Keratinocyte (primary cell): ENCODE data around the gene GSAP. TPM values are rescaled to one million over a fixed set of nuclear protein-coding genes. Genes with fewer than 3 reads are reported as not detected.

Experiments
- DNase-seq: peaks from one replicate; pipeline ENCODE4 v3.0.0-alpha.2; 2011; ENCODE audit warnings: low read depth, missing footprints, low spot score
- FAIRE-seq: peaks from 2 replicates; lab custom pipeline; 2011; peaks lifted over from hg19 to GRCh38; lab: Jason Lieb, UNC
- H2AFZ ChIP-seq: 2 replicates; pipeline ENCODE4 v1.6.0; 2012; ENCODE audit warnings: low read length, control low read depth, inconsistent platforms; ENCODE audit not compliant: control insufficient read depth
- H3K27ac ChIP-seq: 2 replicates; pipeline ENCODE4 v1.5.1; 2011; ENCODE audit warnings: low read length; ENCODE audit not compliant: control insufficient read depth, insufficient read depth
- H3K27me3 ChIP-seq: 3 replicates; pipeline ENCODE4 v1.6.0; 2011; ENCODE audit warnings: low read length; ENCODE audit not compliant: control insufficient read depth, insufficient read depth; ENCODE audit errors: extremely low read depth
- H3K36me3 ChIP-seq, 2 experiments: 2 replicates in 1 of 2; 3 replicates in 1 of 2; pipeline ENCODE4 v1.5.1; 2011; ENCODE audit warnings: low read length in 2 of 2, mild to moderate bottlenecking in 1 of 2; ENCODE audit not compliant: control insufficient read depth in 2 of 2, insufficient read depth in 2 of 2; ENCODE audit errors: extremely low read depth in 1 of 2
- H3K4me1 ChIP-seq: 3 replicates; pipeline ENCODE4 v1.5.1; 2011; ENCODE audit warnings: low read length; ENCODE audit not compliant: control insufficient read depth, insufficient read depth; ENCODE audit errors: extremely low read depth
- H3K4me2 ChIP-seq: 3 replicates; pipeline ENCODE4 v1.6.0; 2011; ENCODE audit warnings: low read depth, low read length; ENCODE audit not compliant: control insufficient read depth, insufficient read depth; ENCODE audit errors: extremely low read depth
- H3K4me3 ChIP-seq, 3 experiments: fragments of 200-600 bp in 1 of 3; sonication (generic) in 1 of 3; 2 replicates in 2 of 3; 3 replicates in 1 of 3; pipeline ENCODE4 v1.5.1; 2011 to 2016; ENCODE audit warnings: low read length in 3 of 3, mild to moderate bottlenecking in 3 of 3, control low read depth in 2 of 3, inconsistent platforms in 1 of 3, low read depth in 1 of 3, mixed read lengths in 1 of 3, mixed run types in 1 of 3, moderate library complexity in 1 of 3; ENCODE audit not compliant: control insufficient read depth in 2 of 3, insufficient read depth in 2 of 3; ENCODE audit errors: extremely low read depth in 1 of 3
- H3K79me2 ChIP-seq: 2 replicates; pipeline ENCODE4 v1.6.0; 2012; ENCODE audit warnings: low read length; ENCODE audit not compliant: control insufficient read depth, insufficient read depth
- H3K9ac ChIP-seq: 3 replicates; pipeline ENCODE4 v1.6.0; 2011; ENCODE audit warnings: low read length; ENCODE audit not compliant: control insufficient read depth, insufficient read depth; ENCODE audit errors: extremely low read depth
- H3K9me1 ChIP-seq: 3 replicates; pipeline ENCODE4 v1.6.0; 2011; ENCODE audit warnings: low read length; ENCODE audit not compliant: control insufficient read depth, insufficient read depth; ENCODE audit errors: extremely low read depth
- H3K9me3 ChIP-seq: 2 replicates; pipeline ENCODE4 v1.5.1; 2012; ENCODE audit warnings: low read depth, low read length; ENCODE audit not compliant: control insufficient read depth
- H4K20me1 ChIP-seq: 3 replicates; pipeline ENCODE4 v1.6.0; 2011; ENCODE audit warnings: low read length; ENCODE audit not compliant: control insufficient read depth, insufficient read depth; ENCODE audit errors: extremely low read depth
- EZH2 ChIP-seq: IDR thresholded peaks from one replicate; pipeline ENCODE4 v1.6.1; 2012; ENCODE audit warnings: inconsistent platforms, mild to moderate bottlenecking, low read length, moderate library complexity
- dilution Hi-C: fragments of 300-500 bp; cut with MboI; formaldehyde crosslinking; loops from one replicate; pipeline ENCODE4 v1.7.0; 2020; ENCODE audit warnings: low sequenced_read_pairs; ENCODE audit not compliant: extremely low pct_ligation_motif_present
- polyA plus RNA-seq, 5 experiments: library from polyadenylated mRNA; depleted of rRNA in 3 of 5; stranded (reverse) in 3 of 5; stranded (forward) in 1 of 5; unstranded in 1 of 5; fragments of >200 nt; gene quantifications; 1 replicate in 1 of 5; 2 replicates in 3 of 5; 3 replicates in 1 of 5; pipeline versions ENCODE4 v1.2.1 to v1.2.3, GENCODE V29; 2011 to 2012; ENCODE audit warnings: missing spikeins in 2 of 5, low read depth in 1 of 5, low replicate concordance in 1 of 5
- TF ChIP-seq, protein P1 (sequence below), 3 experiments: IDR thresholded peaks in 1 of 3; conservative IDR thresholded peaks in 1 of 3; optimal IDR thresholded peaks in 1 of 3; 2 replicates in 2 of 3; 3 replicates in 1 of 3; pipeline versions ENCODE3 to v1.5.1; 2011; ENCODE audit warnings: low read length in 3 of 3, mild to moderate bottlenecking in 3 of 3, moderate library complexity in 2 of 3, control low read depth in 1 of 3, inconsistent platforms in 1 of 3; ENCODE audit not compliant: insufficient read depth in 2 of 3; ENCODE audit errors: extremely low read depth in 1 of 3

The GSAP gene
- polyA plus RNA-seq, 1 donor (not counting 4 experiments of a cell fraction or from before 2014, with no cell fraction given), result 5.4 TPM

DNA sequence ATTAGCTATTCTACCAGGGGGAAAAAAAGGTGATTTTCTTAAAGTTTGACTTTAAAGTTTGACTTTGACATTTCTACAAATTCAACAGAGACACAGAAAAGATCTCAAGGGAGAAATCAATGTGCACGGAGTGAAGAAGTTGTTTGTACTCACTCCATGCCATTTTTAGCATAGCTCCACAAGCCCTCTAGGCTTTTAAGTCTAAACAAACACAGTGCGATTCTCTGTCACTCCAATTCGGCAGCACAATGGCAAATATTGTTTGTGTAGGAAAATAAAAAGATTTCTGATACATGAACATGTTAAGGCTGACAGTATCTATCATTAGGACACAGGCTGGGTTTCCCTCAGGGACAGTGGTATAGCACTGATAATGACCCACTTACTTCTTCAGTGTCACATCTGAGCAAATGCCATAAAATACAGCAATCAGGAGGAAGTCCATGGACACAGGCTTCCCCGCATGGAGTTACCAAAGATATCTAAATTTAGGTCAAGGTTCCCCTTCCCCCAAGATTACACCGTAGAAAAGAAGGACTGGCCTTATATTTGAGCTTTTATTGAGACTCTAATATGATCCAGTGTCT, 28.0 kb downstream of the GSAP start:
- TF ChIP-seq, protein P1, sequence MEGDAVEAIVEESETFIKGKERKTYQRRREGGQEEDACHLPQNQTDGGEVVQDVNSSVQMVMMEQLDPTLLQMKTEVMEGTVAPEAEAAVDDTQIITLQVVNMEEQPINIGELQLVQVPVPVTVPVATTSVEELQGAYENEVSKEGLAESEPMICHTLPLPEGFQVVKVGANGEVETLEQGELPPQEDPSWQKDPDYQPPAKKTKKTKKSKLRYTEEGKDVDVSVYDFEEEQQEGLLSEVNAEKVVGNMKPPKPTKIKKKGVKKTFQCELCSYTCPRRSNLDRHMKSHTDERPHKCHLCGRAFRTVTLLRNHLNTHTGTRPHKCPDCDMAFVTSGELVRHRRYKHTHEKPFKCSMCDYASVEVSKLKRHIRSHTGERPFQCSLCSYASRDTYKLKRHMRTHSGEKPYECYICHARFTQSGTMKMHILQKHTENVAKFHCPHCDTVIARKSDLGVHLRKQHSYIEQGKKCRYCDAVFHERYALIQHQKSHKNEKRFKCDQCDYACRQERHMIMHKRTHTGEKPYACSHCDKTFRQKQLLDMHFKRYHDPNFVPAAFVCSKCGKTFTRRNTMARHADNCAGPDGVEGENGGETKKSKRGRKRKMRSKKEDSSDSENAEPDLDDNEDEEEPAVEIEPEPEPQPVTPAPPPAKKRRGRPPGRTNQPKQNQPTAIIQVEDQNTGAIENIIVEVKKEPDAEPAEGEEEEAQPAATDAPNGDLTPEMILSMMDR (optimal IDR thresholded peaks at IDR 0.05 in 1 of 3, IDR thresholded peaks at IDR 0.05 in 1 of 3, conservative IDR thresholded peaks at IDR 0.05 in 1 of 3; ENCODE audit: extremely low read depth in 1 of 3, insufficient read depth in 2 of 3, low read length in 3 of 3), result no peak
- Histone ChIP-seq H4K20me1 (no peaks in the 10 kb centered on the region), H3K36me3 (peaks cover 1 to 3% of the 10 kb centered on the region in 2 experiments), H3K9ac (no peak overlapping the region), H3K9me3 (no peaks in the 10 kb centered on the region), H3K4me1 (peaks cover 9% of the 10 kb centered on the region), H3K4me2 (no peak overlapping the region), H3K27me3 (no peaks in the 10 kb centered on the region), H3K9me1 (no peaks in the 10 kb centered on the region), H3K27ac (no peak overlapping the region), H3K4me3 (no peak overlapping the region), H2AFZ (no peak overlapping the region), H3K79me2 (no peaks in the 10 kb centered on the region)
- DNase-seq, result no peak
- FAIRE-seq, result no peak
- dilution Hi-C loops, result no loop called here

DNA sequence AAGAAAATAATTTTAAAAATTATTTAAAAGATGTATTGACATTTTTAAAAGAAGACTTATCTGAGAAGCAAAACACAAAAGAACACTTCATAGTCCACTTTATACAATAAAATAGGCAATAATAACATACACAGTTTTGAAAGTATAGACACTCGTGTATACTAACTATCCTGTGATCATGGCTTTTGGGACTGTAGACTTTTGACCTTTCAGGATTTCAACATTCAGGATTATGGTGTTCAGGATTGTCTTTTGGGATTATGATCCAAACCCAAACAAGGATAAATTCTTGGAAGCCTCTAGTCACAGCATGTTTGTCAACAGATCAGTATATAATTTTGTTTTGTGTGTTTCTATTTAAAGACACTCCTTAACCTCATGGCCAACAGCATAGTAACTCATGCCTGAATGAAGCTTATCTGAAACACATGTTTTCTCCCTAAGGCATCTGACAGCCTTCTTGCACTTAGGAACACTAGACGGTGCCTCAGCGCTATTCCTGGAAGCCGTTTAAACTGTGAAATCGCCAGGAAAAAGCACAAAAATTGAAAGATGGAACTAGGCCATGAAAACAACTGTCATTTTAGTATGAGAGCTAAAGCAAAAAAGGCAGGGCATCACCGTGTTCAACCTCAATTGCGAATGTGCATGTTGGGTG, 29.9 kb downstream of the GSAP start:
- Histone ChIP-seq H3K4me3 (no peak overlapping the region), H4K20me1 (no peaks in the 10 kb centered on the region), H3K27me3 (no peaks in the 10 kb centered on the region), H3K9me3 (no peaks in the 10 kb centered on the region), H3K4me1 (no peaks in the 10 kb centered on the region), H3K9ac (no peak overlapping the region), H3K79me2 (no peaks in the 10 kb centered on the region), H3K27ac (no peak overlapping the region), H2AFZ (no peak overlapping the region), H3K36me3 (peaks cover 0 to 1% of the 10 kb centered on the region in 2 experiments), H3K4me2 (no peak overlapping the region), H3K9me1 (no peaks in the 10 kb centered on the region)
- TF ChIP-seq EZH2, result no peak
- TF ChIP-seq, protein P1 (optimal IDR thresholded peaks at IDR 0.05 in 1 of 3, IDR thresholded peaks at IDR 0.05 in 1 of 3, conservative IDR thresholded peaks at IDR 0.05 in 1 of 3; ENCODE audit: extremely low read depth in 1 of 3, insufficient read depth in 2 of 3, low read length in 3 of 3), result no peak
- FAIRE-seq (no peak), DNase-seq (no peak)
- dilution Hi-C loops, result no loop called here
